ENCODE measurements around the gene SRC. TPM values are rescaled to one million over a fixed set of nuclear protein-coding genes. Genes with fewer than 3 reads are reported as not detected.

SRC gene
- total RNA-seq, 4 donors from 2014 or later, result 87.0 to 155 (median 130) TPM

DNA sequence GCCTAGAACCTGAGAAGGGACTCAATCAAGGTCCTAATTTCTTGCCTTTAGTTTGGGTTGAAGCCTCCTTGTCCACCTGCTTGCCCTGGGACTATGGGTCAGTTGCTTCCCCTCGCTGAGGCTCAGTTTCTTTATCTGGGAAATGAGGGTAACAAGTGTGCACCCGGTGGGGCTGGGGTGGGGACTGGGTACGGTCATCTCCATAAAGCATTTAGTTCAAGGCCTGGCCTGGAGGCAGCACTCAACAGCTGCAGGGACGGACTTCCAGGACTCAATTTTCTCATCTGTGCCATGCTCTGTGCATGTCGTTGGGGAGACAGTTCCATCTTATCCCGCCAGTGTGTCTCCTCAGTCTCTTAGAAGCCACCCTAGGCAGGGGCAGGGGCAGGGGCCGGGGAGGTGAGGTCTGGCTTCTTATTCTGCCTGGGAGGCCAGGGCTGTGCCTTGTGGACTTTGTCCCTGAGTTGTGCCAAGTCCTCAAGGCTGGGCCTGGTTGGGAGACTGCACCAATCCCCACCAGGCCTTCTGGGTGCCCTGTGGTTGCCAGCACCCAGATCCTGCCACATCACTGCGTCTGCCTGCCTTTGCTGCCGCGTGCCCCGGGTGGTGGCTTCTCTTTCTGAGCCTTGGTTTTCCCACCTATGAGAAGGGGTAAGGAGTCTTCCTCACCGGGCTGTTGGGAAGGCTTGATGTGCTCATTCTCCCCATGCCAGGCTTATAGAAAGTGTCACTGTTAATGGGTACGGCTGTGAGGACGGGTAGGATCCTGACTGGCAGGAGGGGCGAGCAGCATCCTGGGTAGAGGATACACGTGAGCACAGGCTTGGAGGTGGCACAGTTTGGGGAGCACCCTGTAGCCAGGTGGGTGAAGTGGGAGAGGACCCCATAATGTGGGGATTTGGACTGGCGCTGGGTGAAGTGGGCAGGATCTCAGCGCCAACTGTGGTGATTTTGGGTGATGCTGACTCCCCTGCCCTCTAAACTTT, 8.6 kb downstream of the SRC start:
- peak in 1 of 3 donors; percentile 19 for TF ChIP-seq POLR2AphosphoS5 (IDR thresholded peaks at IDR 0.05)
- TF ChIP-seq POLR2A (IDR thresholded peaks at IDR 0.05), result peak; percentile 24
- TF ChIP-seq, protein P1, sequence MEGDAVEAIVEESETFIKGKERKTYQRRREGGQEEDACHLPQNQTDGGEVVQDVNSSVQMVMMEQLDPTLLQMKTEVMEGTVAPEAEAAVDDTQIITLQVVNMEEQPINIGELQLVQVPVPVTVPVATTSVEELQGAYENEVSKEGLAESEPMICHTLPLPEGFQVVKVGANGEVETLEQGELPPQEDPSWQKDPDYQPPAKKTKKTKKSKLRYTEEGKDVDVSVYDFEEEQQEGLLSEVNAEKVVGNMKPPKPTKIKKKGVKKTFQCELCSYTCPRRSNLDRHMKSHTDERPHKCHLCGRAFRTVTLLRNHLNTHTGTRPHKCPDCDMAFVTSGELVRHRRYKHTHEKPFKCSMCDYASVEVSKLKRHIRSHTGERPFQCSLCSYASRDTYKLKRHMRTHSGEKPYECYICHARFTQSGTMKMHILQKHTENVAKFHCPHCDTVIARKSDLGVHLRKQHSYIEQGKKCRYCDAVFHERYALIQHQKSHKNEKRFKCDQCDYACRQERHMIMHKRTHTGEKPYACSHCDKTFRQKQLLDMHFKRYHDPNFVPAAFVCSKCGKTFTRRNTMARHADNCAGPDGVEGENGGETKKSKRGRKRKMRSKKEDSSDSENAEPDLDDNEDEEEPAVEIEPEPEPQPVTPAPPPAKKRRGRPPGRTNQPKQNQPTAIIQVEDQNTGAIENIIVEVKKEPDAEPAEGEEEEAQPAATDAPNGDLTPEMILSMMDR (IDR thresholded peaks at IDR 0.05), result no peak
- intact Hi-C loops (cut with DNase I; ENCODE audit: low total_unique reads) (no loop called here), in situ Hi-C loops (cut with MboI; ENCODE audit: low pct_ligation_motif_present in 1 of 4, low pct_unique_long_range_greater_than_20kb in 1 of 4, low sequenced_read_pairs in 3 of 4) (no loop called here)
- no peak overlapping the region for H3K4me3 ChIP-seq
- H3K27ac ChIP-seq, result peak overlapping the region; percentile 24 to 65 (median 53)
- WGBS, 2 donors (ENCODE audit: low coverage in 1 of 2), result 67% methylated on average over 15 of the region's 18 CpGs; no CpG with 5 or more reads in 1 of the 2 donors
- peaks cover 29 to 62% (median 45%) of the 10 kb centered on the region in 4 donors for H3K4me1 ChIP-seq
- peak; percentile 73 for DNase-seq
- H3K36me3 ChIP-seq, result no peaks in the 10 kb centered on the region
- no peaks in the 10 kb centered on the region for H3K9me3 ChIP-seq
- H3K27me3 ChIP-seq, result no peaks in the 10 kb centered on the region

DNA sequence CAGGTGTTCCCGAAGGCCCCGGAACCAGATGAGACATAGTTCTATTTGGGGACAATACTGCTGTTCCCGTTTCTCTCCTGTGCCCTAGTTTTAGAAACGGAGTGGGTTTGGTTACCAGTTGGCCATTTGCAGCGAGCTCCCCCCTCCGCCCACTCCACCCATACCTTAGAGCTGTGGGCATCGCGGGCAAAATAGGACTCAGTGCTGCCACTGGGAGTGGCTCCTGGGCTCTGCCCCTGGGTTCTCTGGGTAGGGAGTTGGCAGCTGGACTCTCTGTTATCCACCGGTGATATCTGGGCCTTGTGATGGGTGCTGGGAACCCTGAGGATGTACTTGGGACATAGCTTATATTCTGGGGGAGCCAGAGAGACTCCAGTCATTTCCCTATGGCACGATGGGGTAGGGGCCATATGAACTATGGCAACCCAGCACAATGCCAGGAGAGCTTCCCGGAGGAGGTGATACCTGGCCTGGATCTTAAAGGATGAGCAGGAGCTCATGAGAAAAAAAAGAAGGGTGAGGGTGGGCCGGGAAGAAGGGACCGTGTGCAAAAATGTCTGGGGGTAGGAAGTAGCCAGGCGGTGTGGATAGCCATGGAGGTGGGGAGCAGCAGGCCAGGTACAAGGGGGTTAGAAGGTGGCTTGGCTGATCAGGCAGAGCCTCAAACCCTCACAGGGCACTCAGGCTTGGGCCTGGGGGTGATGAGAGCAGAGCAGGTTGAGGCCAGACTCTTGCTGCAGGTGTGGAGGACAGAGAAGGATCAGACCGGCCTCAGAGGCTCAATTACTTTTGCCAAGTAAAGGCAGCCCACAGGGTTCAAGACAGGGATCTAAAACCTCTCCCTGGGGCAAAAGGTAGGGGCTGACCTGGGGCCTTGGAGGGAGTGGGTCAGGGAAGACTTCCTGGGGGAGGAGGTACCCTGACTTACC, 9.6 kb downstream of the SRC start:
- Histone ChIP-seq H3K4me3 (no peak overlapping the region), H3K27ac (peak overlapping the region; percentile 52 to 65 (median 59)), H3K4me1 (peaks cover 29 to 53% (median 41%) of the 10 kb centered on the region in 4 donors), H3K36me3 (no peaks in the 10 kb centered on the region), H3K27me3 (no peaks in the 10 kb centered on the region), H3K9me3 (no peaks in the 10 kb centered on the region)
- no peak for DNase-seq
- in situ Hi-C loops (cut with MboI; ENCODE audit: low pct_ligation_motif_present in 1 of 4, low pct_unique_long_range_greater_than_20kb in 1 of 4, low sequenced_read_pairs in 3 of 4) (no loop called here), intact Hi-C loops (cut with DNase I; ENCODE audit: low total_unique reads) (no loop called here)
- 69 to 78% methylated on average over 6 to 15 of the region's 15 CpGs for WGBS, 2 donors (ENCODE audit: low coverage in 1 of 2)
- TF ChIP-seq EP300 (IDR thresholded peaks at IDR 0.05; ENCODE audit: low read depth) (no peak), POLR2AphosphoS5 (IDR thresholded peaks at IDR 0.05) (no peak), POLR2A (IDR thresholded peaks at IDR 0.05) (no peak)
- TF ChIP-seq, protein P1 (IDR thresholded peaks at IDR 0.05), result no peak

GRCh38 chr20:37356387-37356786, 10.4 kb downstream of the SRC start:
- Histone ChIP-seq H3K27me3 (no peaks in the 10 kb centered on the region), H3K36me3 (no peaks in the 10 kb centered on the region), H3K27ac (peak overlapping the region; percentile 34 to 65 (median 59)), H3K4me1 (peaks cover 29 to 53% (median 41%) of the 10 kb centered on the region in 4 donors), H3K4me3 (no peak overlapping the region), H3K9me3 (no peaks in the 10 kb centered on the region)
- in situ Hi-C loops (cut with MboI; ENCODE audit: low pct_ligation_motif_present in 1 of 4, low pct_unique_long_range_greater_than_20kb in 1 of 4, low sequenced_read_pairs in 3 of 4), result no loop called here
- intact Hi-C loops (cut with DNase I; ENCODE audit: low total_unique reads), result no loop called here
- peak; percentile 59 for DNase-seq
- TF ChIP-seq POLR2AphosphoS5 (IDR thresholded peaks at IDR 0.05), result no peak
- no peak for TF ChIP-seq POLR2A (IDR thresholded peaks at IDR 0.05)
- TF ChIP-seq EP300 (IDR thresholded peaks at IDR 0.05; ENCODE audit: low read depth), result no peak
- TF ChIP-seq, protein P1 (IDR thresholded peaks at IDR 0.05), result no peak
- whole genome bisulfite sequencing, 2 donors (ENCODE audit: low coverage in 1 of 2), result 54% methylated on average over 7 of the region's 8 CpGs; no CpG with 5 or more reads in 1 of the 2 donors
